SU-DHL-6 (cell line): ENCODE measurements around the gene TNS1.

Experiments
- H2AFZ ChIP-seq: fragments of 200-600 bp; sonication (generic); 2 replicates; pipeline ENCODE4 v1.6.1; 2014; ENCODE audit warnings: low read depth, mild to moderate bottlenecking, moderate library complexity, mixed read lengths, antibody characterized with exemption, low read length; ENCODE audit not compliant: severe bottlenecking
- H3F3A ChIP-seq: fragments of 200-600 bp; shearing (Covaris generic); 2 replicates; pipeline ENCODE4 v1.6.0; 2016; ENCODE audit warnings: antibody characterized with exemption, mild to moderate bottlenecking; ENCODE audit not compliant: insufficient read depth
- H3K27ac ChIP-seq: fragments of 200-600 bp; sonication (generic); 2 replicates; pipeline ENCODE4 v1.5.1; 2016; ENCODE audit warnings: low read depth, mild to moderate bottlenecking, low read length, moderate library complexity, mixed read lengths
- H3K27me3 ChIP-seq: fragments of 200-600 bp; sonication (generic), shearing (Covaris generic); 2 replicates; pipeline ENCODE4 v1.6.0; 2014; ENCODE audit warnings: mild to moderate bottlenecking, low read length
- H3K36me3 ChIP-seq: fragments of 200-600 bp; sonication (generic); 2 replicates; pipeline ENCODE4 v1.6.1; 2014; ENCODE audit warnings: mild to moderate bottlenecking, low read length, mixed read lengths
- H3K4me2 ChIP-seq: fragments of 300-600, 200-600 bp; shearing (Covaris generic), sonication (generic); 2 replicates; pipeline ENCODE4 v1.6.0; 2014; ENCODE audit warnings: low read length, low read depth, mild to moderate bottlenecking; ENCODE audit not compliant: poor library complexity, severe bottlenecking
- H3K4me3 ChIP-seq: fragments of 200-600 bp; sonication (generic); 2 replicates; pipeline ENCODE4 v1.5.1; 2014; ENCODE audit warnings: antibody characterized with exemption, low read length, mild to moderate bottlenecking, mixed read lengths; ENCODE audit not compliant: insufficient read depth, poor library complexity, severe bottlenecking
- H3K79me2 ChIP-seq: fragments of 200-600 bp; sonication (generic); 2 replicates; pipeline ENCODE4 v1.6.1; 2014; ENCODE audit warnings: mild to moderate bottlenecking, low read length, moderate library complexity; ENCODE audit not compliant: insufficient read depth
- H3K9ac ChIP-seq: fragments of 200-600 bp; sonication (generic); 2 replicates; pipeline ENCODE4 v1.7.0; 2014; ENCODE audit warnings: mild to moderate bottlenecking, low read length
- H3K9me2 ChIP-seq: fragments of 200-600 bp; sonication (generic); replicated peaks from 2 replicates; pipeline ENCODE4 v1.6.1; 2014; ENCODE audit warnings: low read length; ENCODE audit not compliant: insufficient read depth
- H3K9me3 ChIP-seq: fragments of 200-600 bp; sonication (generic); 2 replicates; pipeline ENCODE4 v1.6.1; 2014; ENCODE audit warnings: low read length, mixed read lengths; ENCODE audit not compliant: insufficient read depth
- H4K20me1 ChIP-seq: fragments of 200-600 bp; sonication (generic); 2 replicates; pipeline ENCODE4 v1.6.1; 2014; ENCODE audit warnings: low read depth, mild to moderate bottlenecking, antibody characterized with exemption, low read length, moderate library complexity, mixed read lengths
- EZH2phosphoT487 ChIP-seq: fragments of 200-600 bp; sonication (generic), shearing (Covaris generic); conservative IDR thresholded peaks from 2 replicates; pipeline ENCODE4 v1.6.1; 2018; ENCODE audit warnings: mild to moderate bottlenecking, antibody characterized with exemption, low read length, moderate library complexity, mixed read lengths
- TF ChIP-seq, protein P1 (sequence below): fragments of 200-600 bp; sonication (generic); IDR thresholded peaks from one replicate; pipeline ENCODE4 v1.5.1; 2017; ENCODE audit warnings: antibody characterized with exemption, mild to moderate bottlenecking, low read length, moderate library complexity; ENCODE audit not compliant: insufficient read depth, poor library complexity, severe bottlenecking

TNS1 gene

DNA sequence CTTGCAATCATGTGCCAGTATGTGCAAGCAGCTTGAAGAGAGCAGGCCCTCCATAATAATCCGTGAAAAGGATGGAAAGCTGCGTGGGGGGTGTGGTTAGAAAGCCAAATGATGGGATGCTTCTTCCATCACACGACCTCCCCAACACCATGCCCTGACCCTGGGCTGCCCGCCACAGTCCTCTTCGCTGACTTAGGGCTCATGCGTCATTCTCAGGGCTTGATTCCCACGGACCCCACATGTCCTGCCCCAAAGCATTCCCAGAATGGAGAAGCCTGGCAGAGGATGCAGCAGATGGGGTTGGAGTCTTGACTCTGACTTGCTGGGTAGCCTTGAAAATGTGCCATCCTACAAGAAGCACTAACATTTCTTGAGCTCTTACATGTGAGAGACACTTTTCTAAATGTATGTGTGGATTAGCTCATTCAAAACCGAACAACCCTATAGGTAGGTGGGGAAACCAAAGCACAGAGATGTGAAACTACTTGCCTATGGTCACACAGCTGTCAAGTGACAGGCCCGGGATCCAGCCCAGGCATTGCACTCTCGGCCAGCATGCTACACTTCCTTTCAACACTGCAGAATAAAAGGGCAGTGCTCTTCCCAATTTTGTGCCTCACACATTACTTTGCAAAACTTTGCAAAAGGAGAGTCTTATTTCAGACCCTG is 3.7 kb downstream of the TNS1 start:
- no peaks in the 10 kb centered on the region for H3K36me3 ChIP-seq
- H3K27ac ChIP-seq: no peak overlapping the region
- H3K27me3 ChIP-seq: 0 out of 2 replicates have a peak, but pooled peaks cover 3% of the 10 kb centered on the region
- no peak overlapping the region for H3K4me2 ChIP-seq
- H3K9ac ChIP-seq: no peak overlapping the region
- no peak overlapping the region for H2AFZ ChIP-seq
- no peaks in the 10 kb centered on the region for H3K9me3 ChIP-seq
- no peaks in the 10 kb centered on the region for H3K9me2 ChIP-seq
- no peak for TF ChIP-seq EZH2phosphoT487
- TF ChIP-seq, protein P1, sequence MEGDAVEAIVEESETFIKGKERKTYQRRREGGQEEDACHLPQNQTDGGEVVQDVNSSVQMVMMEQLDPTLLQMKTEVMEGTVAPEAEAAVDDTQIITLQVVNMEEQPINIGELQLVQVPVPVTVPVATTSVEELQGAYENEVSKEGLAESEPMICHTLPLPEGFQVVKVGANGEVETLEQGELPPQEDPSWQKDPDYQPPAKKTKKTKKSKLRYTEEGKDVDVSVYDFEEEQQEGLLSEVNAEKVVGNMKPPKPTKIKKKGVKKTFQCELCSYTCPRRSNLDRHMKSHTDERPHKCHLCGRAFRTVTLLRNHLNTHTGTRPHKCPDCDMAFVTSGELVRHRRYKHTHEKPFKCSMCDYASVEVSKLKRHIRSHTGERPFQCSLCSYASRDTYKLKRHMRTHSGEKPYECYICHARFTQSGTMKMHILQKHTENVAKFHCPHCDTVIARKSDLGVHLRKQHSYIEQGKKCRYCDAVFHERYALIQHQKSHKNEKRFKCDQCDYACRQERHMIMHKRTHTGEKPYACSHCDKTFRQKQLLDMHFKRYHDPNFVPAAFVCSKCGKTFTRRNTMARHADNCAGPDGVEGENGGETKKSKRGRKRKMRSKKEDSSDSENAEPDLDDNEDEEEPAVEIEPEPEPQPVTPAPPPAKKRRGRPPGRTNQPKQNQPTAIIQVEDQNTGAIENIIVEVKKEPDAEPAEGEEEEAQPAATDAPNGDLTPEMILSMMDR: no peak
- no peaks in the 10 kb centered on the region for H4K20me1 ChIP-seq
- no peaks in the 10 kb centered on the region for H3K79me2 ChIP-seq
- H3K4me3 ChIP-seq: no peak overlapping the region
- no peaks in the 10 kb centered on the region for H3F3A ChIP-seq

DNA sequence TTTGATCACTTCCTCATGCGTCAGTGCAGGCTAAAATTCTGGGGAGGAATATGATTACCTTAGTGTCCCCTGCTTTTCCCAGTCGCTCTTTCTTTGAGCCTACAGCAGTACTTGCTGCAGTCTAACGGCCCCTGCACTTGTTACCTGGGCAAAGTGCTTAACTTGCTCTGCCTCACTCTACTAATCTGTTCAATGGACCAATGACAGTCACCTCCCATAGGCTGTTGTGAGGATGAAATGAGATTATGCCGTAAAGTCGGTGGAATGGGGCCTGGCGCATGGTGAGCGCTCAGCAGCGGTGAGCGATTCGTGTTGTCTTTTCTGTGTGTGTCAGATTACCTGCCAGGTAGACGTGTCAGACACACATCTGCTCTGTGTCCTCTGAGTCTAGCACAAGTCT is 5.3 kb downstream of the TNS1 start:
- H3K4me3 ChIP-seq: no peak overlapping the region
- no peaks in the 10 kb centered on the region for H3K36me3 ChIP-seq
- no peak overlapping the region for H2AFZ ChIP-seq
- H3K9me2 ChIP-seq: no peaks in the 10 kb centered on the region
- 0 out of 2 replicates have a peak, but pooled peaks cover 3% of the 10 kb centered on the region for H3K27me3 ChIP-seq
- no peak overlapping the region for H3K9ac ChIP-seq
- no peaks in the 10 kb centered on the region for H3K9me3 ChIP-seq
- TF ChIP-seq, protein P1: no peak
- no peak for TF ChIP-seq EZH2phosphoT487
- no peak overlapping the region for H3K27ac ChIP-seq
- no peaks in the 10 kb centered on the region for H3F3A ChIP-seq
- no peaks in the 10 kb centered on the region for H3K79me2 ChIP-seq
- no peaks in the 10 kb centered on the region for H4K20me1 ChIP-seq
- H3K4me2 ChIP-seq: no peak overlapping the region

DNA sequence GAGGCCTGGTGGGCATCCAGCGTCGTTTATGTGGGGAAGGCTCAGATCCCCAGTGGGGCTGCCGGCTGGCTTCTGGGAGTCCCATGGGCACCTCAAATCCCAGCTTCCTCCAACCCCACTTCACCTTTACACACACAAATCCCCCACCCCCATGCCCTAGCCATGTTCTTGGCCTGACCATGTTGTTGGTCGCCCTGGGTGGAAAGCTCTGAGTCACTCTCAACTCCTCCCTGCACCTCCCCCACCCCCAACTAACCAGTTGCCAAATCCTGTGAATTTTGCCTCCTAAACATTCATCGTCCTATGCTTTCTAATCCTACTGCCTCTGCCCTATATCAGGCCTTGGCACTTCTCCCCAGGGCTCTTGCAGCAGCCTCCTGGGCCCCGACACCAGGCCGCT is 6.4 kb downstream of the TNS1 start:
- no peak overlapping the region for H3K27ac ChIP-seq
- H3K4me2 ChIP-seq: no peak overlapping the region

More for the DNA sequence above, 6.4 kb downstream of the TNS1 start:
- no peaks in the 10 kb centered on the region for H4K20me1 ChIP-seq
- TF ChIP-seq, protein P1: no peak
- TF ChIP-seq EZH2phosphoT487: no peak
- H3K27me3 ChIP-seq: 0 out of 2 replicates have a peak, but pooled peaks cover 3% of the 10 kb centered on the region
- H3K9me3 ChIP-seq: no peaks in the 10 kb centered on the region
- no peak overlapping the region for H3K9ac ChIP-seq
- H3F3A ChIP-seq: no peaks in the 10 kb centered on the region
- H3K4me3 ChIP-seq: no peak overlapping the region
- H3K79me2 ChIP-seq: no peaks in the 10 kb centered on the region
- H3K36me3 ChIP-seq: no peaks in the 10 kb centered on the region
- no peak overlapping the region for H2AFZ ChIP-seq
- no peaks in the 10 kb centered on the region for H3K9me2 ChIP-seq
